IMR-90 (cell line): Measurements from ENCODE around the gene ULBP1. TPM values are rescaled to one million over a fixed set of nuclear protein-coding genes. Genes with fewer than 3 reads are reported as not detected.

ENCODE experiments used
- ATAC-seq: fragments of 200-7000 bp; cut with Tn5 transposase; 2 replicates; pipeline ENCODE4 v1.9.1; 2020; ENCODE audit warnings: low read depth, mild to moderate bottlenecking, moderate library complexity
- BruUV-seq: library from RNA; stranded (reverse); fragments of 400-500 nt; replicated peaks from 2 replicates; lab custom pipeline; 2021; lab: Mats Ljungman, UMichigan
- CTCF ChIA-PET: fragments of 300-600 bp; formaldehyde crosslinking; extraction: SDS; loops from one replicate; lab custom pipeline; 2021; ENCODE audit warnings: antibody characterized with exemption; lab: Yijun Ruan, JAX
- POLR2A ChIA-PET: fragments of 300-600 bp; sonication (Branson Sonifier 250); formaldehyde crosslinking; loops from one replicate; lab custom pipeline; 2022; ENCODE audit warnings: antibody characterized with exemption; ENCODE audit not compliant: unreplicated experiment; lab: Charles Lee
- DNase-seq: peaks from one replicate; pipeline ENCODE4 v3.0.0; 2013
- H2AFZ ChIP-seq: replicated peaks from 2 replicates; pipeline ENCODE3; 2013; ENCODE audit warnings: low read length, mild to moderate bottlenecking; ENCODE audit not compliant: poor library complexity
- H2AK5ac ChIP-seq: 2 replicates; pipeline ENCODE4 v1.6.1; 2013; ENCODE audit warnings: low read depth, low read length, inconsistent platforms
- H2AK9ac ChIP-seq: replicated peaks from 2 replicates; pipeline ENCODE3; 2013; ENCODE audit warnings: mild to moderate bottlenecking, low read depth, low read length, moderate library complexity; ENCODE audit not compliant: poor library complexity
- H2BK120ac ChIP-seq: 2 replicates; pipeline ENCODE4 v1.6.1; 2013; ENCODE audit warnings: low read depth, low read length, inconsistent platforms
- H2BK15ac ChIP-seq: 3 replicates; pipeline ENCODE4 v1.6.1; 2013; ENCODE audit warnings: low read depth, low read length, inconsistent platforms
- H2BK20ac ChIP-seq: 2 replicates; pipeline ENCODE4 v1.6.1; 2013; ENCODE audit warnings: low read depth, mild to moderate bottlenecking, inconsistent platforms, low read length, moderate library complexity
- H2BK5ac ChIP-seq: 2 replicates; pipeline ENCODE4 v1.6.1; 2013; ENCODE audit warnings: mild to moderate bottlenecking, low read depth, low read length, inconsistent platforms; ENCODE audit not compliant: poor library complexity, severe bottlenecking
- H3K14ac ChIP-seq: replicated peaks from 2 replicates; pipeline ENCODE4 v1.6.1; 2013; ENCODE audit warnings: low read depth, low read length, inconsistent platforms
- H3K18ac ChIP-seq: 2 replicates; pipeline ENCODE4 v1.6.1; 2013; ENCODE audit warnings: low read depth, low read length, control low read depth
- H3K23ac ChIP-seq: 2 replicates; pipeline ENCODE4 v1.6.1; 2013; ENCODE audit warnings: low read depth, low read length, inconsistent platforms
- H3K27ac ChIP-seq: 2 replicates; pipeline ENCODE4 v1.5.1; 2013; ENCODE audit warnings: mild to moderate bottlenecking, control low read depth, low read length; ENCODE audit not compliant: insufficient read depth
- H3K27me3 ChIP-seq: 2 replicates; pipeline ENCODE4 v1.6.1; 2013; ENCODE audit warnings: low read length; ENCODE audit not compliant: control insufficient read depth, insufficient read depth
- H3K36me3 ChIP-seq: 2 replicates; pipeline ENCODE4 v1.6.1; 2013; ENCODE audit warnings: low read length, mixed read lengths; ENCODE audit not compliant: control insufficient read depth, insufficient read depth
- H3K4ac ChIP-seq: 2 replicates; pipeline ENCODE4 v1.6.1; 2013; ENCODE audit warnings: low read depth, low read length, inconsistent platforms
- H3K4me1 ChIP-seq: 2 replicates; pipeline ENCODE4 v1.6.1; 2013; ENCODE audit warnings: low read length, mixed read lengths; ENCODE audit not compliant: control insufficient read depth, insufficient read depth
- H3K4me2 ChIP-seq: 2 replicates; pipeline ENCODE4 v1.6.1; 2013; ENCODE audit warnings: low read depth, mild to moderate bottlenecking, control low read depth, low read length, moderate library complexity
- H3K4me3 ChIP-seq: 2 replicates; pipeline ENCODE4 v1.5.1; 2013; ENCODE audit warnings: low read depth, mild to moderate bottlenecking, control low read depth, low read length, moderate library complexity; ENCODE audit not compliant: insufficient read depth
- H3K56ac ChIP-seq: 2 replicates; pipeline ENCODE4 v1.6.1; 2013; ENCODE audit warnings: low read length, inconsistent platforms; ENCODE audit not compliant: insufficient read depth; ENCODE audit errors: extremely low read depth
- H3K79me1 ChIP-seq, 2 experiments: 2 replicates each; pipeline ENCODE4 v1.6.1; 2013; ENCODE audit warnings: low read length in 2 of 2, inconsistent platforms in 1 of 2, low read depth in 1 of 2
- H3K9ac ChIP-seq: 2 replicates; pipeline ENCODE4 v1.6.1; 2013; ENCODE audit warnings: low read depth, low read length, control low read depth
- H3K9me1 ChIP-seq: 2 replicates; pipeline ENCODE4 v1.6.1; 2013; ENCODE audit warnings: low read length, inconsistent platforms; ENCODE audit not compliant: insufficient read depth
- H3K9me3 ChIP-seq: 2 replicates; pipeline ENCODE4 v1.6.1; 2013; ENCODE audit warnings: low read length; ENCODE audit not compliant: control insufficient read depth, insufficient read depth
- H4K20me1 ChIP-seq: 2 replicates; pipeline ENCODE4 v1.6.1; 2013; ENCODE audit warnings: low read length, inconsistent platforms; ENCODE audit not compliant: insufficient read depth
- H4K5ac ChIP-seq: 2 replicates; pipeline ENCODE4 v1.6.1; 2013; ENCODE audit warnings: mild to moderate bottlenecking, low read depth, low read length, control low read depth
- H4K8ac ChIP-seq, 2 experiments: 2 replicates each; pipeline ENCODE4 v1.6.1; 2013; ENCODE audit warnings: low read depth in 2 of 2, low read length in 2 of 2, control low read depth in 1 of 2, inconsistent platforms in 1 of 2
- H4K91ac ChIP-seq: 2 replicates; pipeline ENCODE4 v1.6.1; 2013; ENCODE audit warnings: low read depth, low read length, inconsistent platforms; ENCODE audit not compliant: insufficient read depth
- BHLHE40 ChIP-seq: fragments of 150-350 bp; IDR thresholded peaks from 2 replicates; pipeline ENCODE4 v1.6.1; 2016; ENCODE audit warnings: mild to moderate bottlenecking, low read depth, low read length
- CEBPB ChIP-seq: IDR thresholded peaks from 2 replicates; pipeline ENCODE4 v1.6.1; 2012; ENCODE audit warnings: low read depth, low read length, improper control_type of control experiment
- CHD1 ChIP-seq: IDR thresholded peaks from 2 replicates; pipeline ENCODE4 v1.6.1; 2012; ENCODE audit warnings: low read depth, low read length, improper control_type of control experiment
- FOS ChIP-seq: fragments of 150-350 bp; IDR thresholded peaks from 2 replicates; pipeline ENCODE4 v1.6.1; 2016; ENCODE audit warnings: low read depth, low read length
- MAFK ChIP-seq: IDR thresholded peaks from 2 replicates; pipeline ENCODE4 v1.6.1; 2012; ENCODE audit warnings: low read depth, low read length, improper control_type of control experiment
- MXI1 ChIP-seq: IDR thresholded peaks from 2 replicates; pipeline ENCODE4 v1.6.1; 2012; ENCODE audit warnings: low read depth, mild to moderate bottlenecking, low read length, moderate library complexity, borderline replicate concordance
- NFE2L2 ChIP-seq: fragments of 150-350 bp; IDR thresholded peaks from 2 replicates; pipeline ENCODE4 v1.6.1; 2016; ENCODE audit warnings: low read depth, mild to moderate bottlenecking, low read length
- POLR2A ChIP-seq: IDR thresholded peaks from 2 replicates; pipeline ENCODE4 v1.6.1; 2012; ENCODE audit warnings: mild to moderate bottlenecking, low read depth, low read length
- RAD21 ChIP-seq: IDR thresholded peaks from 2 replicates; pipeline ENCODE4 v1.6.1; 2012; ENCODE audit warnings: low read length, improper control_type of control experiment
- RCOR1 ChIP-seq: IDR thresholded peaks from 2 replicates; pipeline ENCODE4 v1.6.1; 2012; ENCODE audit warnings: mild to moderate bottlenecking, low read length, improper control_type of control experiment; ENCODE audit not compliant: insufficient replicate concordance
- RFX5 ChIP-seq: IDR thresholded peaks from 2 replicates; pipeline ENCODE4 v1.8.0; 2012; ENCODE audit warnings: low read depth, mild to moderate bottlenecking, low read length, moderate library complexity
- SMC3 ChIP-seq: fragments of 150-350 bp; IDR thresholded peaks from 2 replicates; pipeline ENCODE4 v1.6.1; 2016; ENCODE audit warnings: low read depth, mild to moderate bottlenecking, antibody characterized with exemption, low read length, moderate library complexity
- WGBS, 2 experiments: methylation state at CpG; one replicate each; pipeline versions ENCODE4 v1.1.5 to v1.1.7; 2013; ENCODE audit warnings: missing lambda C conversion rate in 2 of 2; ENCODE audit not compliant: insufficient read length in 1 of 2; ENCODE audit errors: extremely low coverage in 2 of 2; 5-methylcytosine and 5-hydroxymethylcytosine counted together
- dilution Hi-C: fragments of 300-500 bp; cut with HindIII; formaldehyde crosslinking; loops from one replicate; pipeline ENCODE4 v1.14.3; 2018; ENCODE audit warnings: low sequenced_read_pairs; ENCODE audit not compliant: unreplicated experiment
- in situ Hi-C: fragments of 300-500 bp; cut with MboI; formaldehyde crosslinking; loops from 3 replicates; pipeline ENCODE4 v1.14.3; 2019; ENCODE audit warnings: low sequenced_read_pairs, inconsistent platforms, mixed read lengths
- intact Hi-C: fragments of 100-400 bp; cut with micrococcal nuclease; formaldehyde crosslinking; loops from 2 replicates; pipeline ENCODE4 v1.10.0; 2022
- polyA plus RNA-seq, 3 experiments: library from polyadenylated mRNA; depleted of rRNA; stranded (reverse); fragments of >200 nt; gene quantifications; 2 replicates each; pipeline ENCODE4 v1.2.3, GENCODE V29; 2012; ENCODE audit warnings: low replicate concordance in 1 of 3
- total RNA-seq: library from RNA; depleted of rRNA; stranded (reverse); fragments of >200 nt; gene quantifications from 2 replicates; pipeline ENCODE4 v1.2.3, GENCODE V29; 2012
- TF ChIP-seq, protein P1 (sequence below): fragments of 150-350 bp; IDR thresholded peaks from 2 replicates; pipeline ENCODE4 v1.6.1; 2016; ENCODE audit warnings: low read depth, mild to moderate bottlenecking, low read length, moderate library complexity, borderline replicate concordance
- TF ChIP-seq, protein P2 (sequence below): conservative IDR thresholded peaks from 2 replicates; pipeline ENCODE4 v1.5.1; 2012; ENCODE audit warnings: mild to moderate bottlenecking, low read depth, low read length, improper control_type of control experiment
- TF ChIP-seq, protein P3 (sequence below): fragments of 150-350 bp; IDR thresholded peaks from 2 replicates; pipeline ENCODE4 v1.6.1; 2017; ENCODE audit warnings: mild to moderate bottlenecking, antibody characterized with exemption, low read length, low read depth

The ULBP1 gene
- total and polyA plus RNA-seq, 2 of the 4 experiments (the other 2 are of a cell fraction) = 0.18 to 0.87 TPM

DNA sequence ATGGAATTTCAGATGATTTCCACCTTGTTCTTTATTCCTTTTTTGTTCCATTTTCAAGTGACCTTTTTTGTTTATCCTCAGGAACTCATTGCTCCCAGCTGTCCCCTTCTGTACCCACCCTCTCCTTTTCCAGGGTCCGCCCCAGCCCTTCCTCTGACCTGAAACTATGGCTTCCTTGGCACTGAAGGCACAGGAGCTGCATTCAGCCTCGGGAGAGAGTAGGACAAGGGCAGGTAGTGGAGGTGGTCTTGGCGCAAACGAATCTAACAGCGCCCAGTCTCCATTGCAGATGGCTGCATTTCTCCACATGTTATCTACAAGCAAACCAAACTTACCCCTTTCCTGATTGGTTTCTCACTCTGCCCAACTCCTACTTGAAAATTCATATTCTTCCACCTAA is 30.7 kb upstream of the ULBP1 start:
- no peaks in the 10 kb centered on the region for H3K9me1 ChIP-seq
- H2BK20ac ChIP-seq = no peak overlapping the region
- H3K27ac ChIP-seq = no peak overlapping the region
- H4K20me1 ChIP-seq = no peaks in the 10 kb centered on the region
- H3K23ac ChIP-seq = no peak overlapping the region
- dilution Hi-C loops = no loop called here
- no peak overlapping the region for H3K18ac ChIP-seq
- no peak overlapping the region for H2BK5ac ChIP-seq
- BruUV-seq = no TSS peak
- peak overlapping the region; percentile 44; the same call in 1 of the 2 replicates for H2AK5ac ChIP-seq
- no peak overlapping the region for H2BK15ac ChIP-seq
- no peak overlapping the region for H4K8ac ChIP-seq
- ChIA-PET CTCF (no interaction called here), POLR2A (no interaction called here)
- H2AFZ ChIP-seq = no peak overlapping the region
- no peak for ATAC-seq
- no peaks in the 10 kb centered on the region for H3K79me1 ChIP-seq
- no peak overlapping the region for H4K91ac ChIP-seq
- no peaks in the 10 kb centered on the region for H3K9me3 ChIP-seq
- H2AK9ac ChIP-seq = no peak overlapping the region
- no peaks in the 10 kb centered on the region for H3K4me1 ChIP-seq
- no peak overlapping the region for H3K56ac ChIP-seq
- no peak for DNase-seq
- peaks cover 43% of the 10 kb centered on the region for H3K27me3 ChIP-seq
- H3K4me2 ChIP-seq = no peak overlapping the region
- no peak overlapping the region for H3K14ac ChIP-seq
- in situ Hi-C loops = loop anchor here (10.0 to 25.0 kb wide), 2 partner anchors 404 to 882 kb away; no protein-coding TSS in a partner anchor
- H3K4ac ChIP-seq = no peak overlapping the region
- WGBS, 2 experiments = no CpG with 5 or more reads among the region's 5 CpGs
- H4K5ac ChIP-seq = no peak overlapping the region
- H3K9ac ChIP-seq = no peak overlapping the region
- intact Hi-C loops = loop anchor here (5.0 to 10.0 kb wide), 2 partner anchors 404 to 882 kb away; no protein-coding TSS in a partner anchor
- no peak for TF ChIP-seq MXI1
- no peak for TF ChIP-seq FOS
- TF ChIP-seq, protein P1, sequence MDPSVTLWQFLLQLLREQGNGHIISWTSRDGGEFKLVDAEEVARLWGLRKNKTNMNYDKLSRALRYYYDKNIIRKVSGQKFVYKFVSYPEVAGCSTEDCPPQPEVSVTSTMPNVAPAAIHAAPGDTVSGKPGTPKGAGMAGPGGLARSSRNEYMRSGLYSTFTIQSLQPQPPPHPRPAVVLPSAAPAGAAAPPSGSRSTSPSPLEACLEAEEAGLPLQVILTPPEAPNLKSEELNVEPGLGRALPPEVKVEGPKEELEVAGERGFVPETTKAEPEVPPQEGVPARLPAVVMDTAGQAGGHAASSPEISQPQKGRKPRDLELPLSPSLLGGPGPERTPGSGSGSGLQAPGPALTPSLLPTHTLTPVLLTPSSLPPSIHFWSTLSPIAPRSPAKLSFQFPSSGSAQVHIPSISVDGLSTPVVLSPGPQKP = no peak
- no peak for TF ChIP-seq NFE2L2
- TF ChIP-seq POLR2A = no peak
- TF ChIP-seq CHD1 = no peak
- TF ChIP-seq, protein P2, sequence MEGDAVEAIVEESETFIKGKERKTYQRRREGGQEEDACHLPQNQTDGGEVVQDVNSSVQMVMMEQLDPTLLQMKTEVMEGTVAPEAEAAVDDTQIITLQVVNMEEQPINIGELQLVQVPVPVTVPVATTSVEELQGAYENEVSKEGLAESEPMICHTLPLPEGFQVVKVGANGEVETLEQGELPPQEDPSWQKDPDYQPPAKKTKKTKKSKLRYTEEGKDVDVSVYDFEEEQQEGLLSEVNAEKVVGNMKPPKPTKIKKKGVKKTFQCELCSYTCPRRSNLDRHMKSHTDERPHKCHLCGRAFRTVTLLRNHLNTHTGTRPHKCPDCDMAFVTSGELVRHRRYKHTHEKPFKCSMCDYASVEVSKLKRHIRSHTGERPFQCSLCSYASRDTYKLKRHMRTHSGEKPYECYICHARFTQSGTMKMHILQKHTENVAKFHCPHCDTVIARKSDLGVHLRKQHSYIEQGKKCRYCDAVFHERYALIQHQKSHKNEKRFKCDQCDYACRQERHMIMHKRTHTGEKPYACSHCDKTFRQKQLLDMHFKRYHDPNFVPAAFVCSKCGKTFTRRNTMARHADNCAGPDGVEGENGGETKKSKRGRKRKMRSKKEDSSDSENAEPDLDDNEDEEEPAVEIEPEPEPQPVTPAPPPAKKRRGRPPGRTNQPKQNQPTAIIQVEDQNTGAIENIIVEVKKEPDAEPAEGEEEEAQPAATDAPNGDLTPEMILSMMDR = no peak
- TF ChIP-seq MAFK = no peak
- no peak for TF ChIP-seq CEBPB
- no peak for TF ChIP-seq BHLHE40
- TF ChIP-seq SMC3 = no peak
- TF ChIP-seq RAD21 = no peak
- TF ChIP-seq RFX5 = no peak
- TF ChIP-seq, protein P3, sequence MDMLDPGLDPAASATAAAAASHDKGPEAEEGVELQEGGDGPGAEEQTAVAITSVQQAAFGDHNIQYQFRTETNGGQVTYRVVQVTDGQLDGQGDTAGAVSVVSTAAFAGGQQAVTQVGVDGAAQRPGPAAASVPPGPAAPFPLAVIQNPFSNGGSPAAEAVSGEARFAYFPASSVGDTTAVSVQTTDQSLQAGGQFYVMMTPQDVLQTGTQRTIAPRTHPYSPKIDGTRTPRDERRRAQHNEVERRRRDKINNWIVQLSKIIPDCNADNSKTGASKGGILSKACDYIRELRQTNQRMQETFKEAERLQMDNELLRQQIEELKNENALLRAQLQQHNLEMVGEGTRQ = no peak
- TF ChIP-seq RCOR1 = no peak
- H3K4me3 ChIP-seq = no peak overlapping the region
- H3K36me3 ChIP-seq = no peaks in the 10 kb centered on the region
- no peak overlapping the region for H2BK120ac ChIP-seq
